GM18502 (cell line): ENCODE measurements around the gene MNT.

Experiments used
- ATAC-seq: cut with Tn5 transposase; IDR thresholded peaks from one replicate; pipeline ENCODE4 v1.9.1; 2021; ENCODE audit warnings: mild to moderate bottlenecking; ENCODE audit not compliant: unreplicated experiment, poor library complexity

MNT gene

GRCh38 chr17:2416010-2416734, 15.3 kb upstream of the MNT start:
- ATAC-seq: no peak

DNA sequence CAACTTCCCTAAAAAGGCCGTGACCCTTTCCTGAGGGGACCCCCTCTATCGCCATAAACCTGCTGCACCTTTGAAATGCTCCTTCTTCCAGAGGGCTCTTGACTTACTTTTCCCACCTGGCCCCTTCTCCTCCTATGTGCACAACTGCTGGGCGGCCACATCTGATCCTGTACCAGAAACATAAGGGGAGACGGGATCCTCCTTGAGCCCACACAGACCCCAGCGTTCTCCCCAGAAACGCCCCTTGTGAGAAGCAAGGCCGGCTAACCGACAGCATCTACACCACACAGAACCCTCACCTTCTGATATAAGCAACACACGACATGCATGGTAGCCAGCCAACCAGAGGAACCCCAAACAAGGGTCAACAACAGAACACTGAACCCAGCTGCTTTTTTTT, 14.2 kb upstream of the MNT start:
- no peak for ATAC-seq

DNA sequence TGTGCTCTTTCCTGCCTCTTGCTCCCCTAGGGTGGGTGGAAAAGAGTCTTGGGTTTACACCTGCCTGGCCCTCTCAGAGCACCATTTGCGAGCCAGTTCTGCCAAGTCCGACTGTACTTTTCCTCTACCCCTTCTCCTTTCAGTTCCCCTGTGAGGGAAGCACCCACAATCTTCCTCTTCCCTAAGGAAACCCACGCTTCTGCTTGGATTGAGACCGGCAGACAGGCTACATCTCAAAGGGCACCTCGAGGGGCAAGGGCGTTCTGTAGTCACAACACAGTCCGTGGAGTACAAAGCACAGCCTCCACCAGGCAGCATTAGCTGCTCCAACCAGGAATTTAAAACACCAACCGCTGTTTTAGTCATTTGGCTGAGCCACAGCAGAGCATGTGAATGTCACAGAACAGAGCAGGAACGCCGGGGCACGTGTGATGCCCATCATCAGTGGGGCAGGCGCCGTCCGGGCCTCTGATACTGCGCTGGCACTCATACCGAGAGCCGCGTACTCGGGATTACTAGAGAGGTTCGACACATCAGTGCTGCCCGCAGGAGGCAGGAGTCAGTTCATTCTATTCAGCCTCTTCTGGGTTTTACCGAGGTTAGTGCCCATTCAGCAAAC, 13.7 kb upstream of the MNT start:
- ATAC-seq: no peak

GRCh38 chr17:2412561-2413021, 11.7 kb upstream of the MNT start:
- ATAC-seq: no peak

GRCh38 chr17:2410951-2411350, 10.1 kb upstream of the MNT start:
- ATAC-seq: no peak

GRCh38 chr17:2406903-2407790, 6.3 kb upstream of the MNT start:
- no peak for ATAC-seq

DNA sequence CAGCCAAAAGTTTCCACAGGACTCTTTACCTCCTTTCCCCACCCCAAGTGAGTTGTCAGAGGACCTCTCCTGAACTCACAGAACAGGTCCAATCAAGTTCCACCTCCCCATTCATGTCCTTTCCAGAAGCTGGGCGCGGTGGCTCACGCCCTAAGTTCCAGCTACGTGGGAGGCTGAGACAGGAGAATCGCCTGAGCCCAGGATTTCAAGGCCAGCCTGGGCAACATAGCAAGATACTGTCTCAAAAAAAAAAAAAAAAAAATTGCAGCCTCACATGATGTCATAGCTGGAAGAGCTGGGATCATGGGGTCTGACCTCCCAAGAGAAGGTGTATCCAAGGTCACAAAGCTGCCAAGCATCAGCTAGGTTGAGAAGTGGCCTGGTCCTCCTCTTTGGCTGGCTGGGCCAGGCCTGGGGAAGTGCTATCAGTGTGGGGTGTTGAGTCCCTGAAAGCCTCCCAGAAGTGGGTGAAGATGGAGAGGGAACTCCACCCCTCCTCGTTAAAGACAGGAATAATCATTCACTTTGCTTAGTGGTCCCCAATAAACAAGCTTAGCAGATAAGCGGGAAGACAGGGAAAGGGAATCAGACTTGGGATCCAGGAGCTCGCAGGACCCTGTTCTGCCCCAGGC, 5.5 kb upstream of the MNT start:
- no peak for ATAC-seq

DNA sequence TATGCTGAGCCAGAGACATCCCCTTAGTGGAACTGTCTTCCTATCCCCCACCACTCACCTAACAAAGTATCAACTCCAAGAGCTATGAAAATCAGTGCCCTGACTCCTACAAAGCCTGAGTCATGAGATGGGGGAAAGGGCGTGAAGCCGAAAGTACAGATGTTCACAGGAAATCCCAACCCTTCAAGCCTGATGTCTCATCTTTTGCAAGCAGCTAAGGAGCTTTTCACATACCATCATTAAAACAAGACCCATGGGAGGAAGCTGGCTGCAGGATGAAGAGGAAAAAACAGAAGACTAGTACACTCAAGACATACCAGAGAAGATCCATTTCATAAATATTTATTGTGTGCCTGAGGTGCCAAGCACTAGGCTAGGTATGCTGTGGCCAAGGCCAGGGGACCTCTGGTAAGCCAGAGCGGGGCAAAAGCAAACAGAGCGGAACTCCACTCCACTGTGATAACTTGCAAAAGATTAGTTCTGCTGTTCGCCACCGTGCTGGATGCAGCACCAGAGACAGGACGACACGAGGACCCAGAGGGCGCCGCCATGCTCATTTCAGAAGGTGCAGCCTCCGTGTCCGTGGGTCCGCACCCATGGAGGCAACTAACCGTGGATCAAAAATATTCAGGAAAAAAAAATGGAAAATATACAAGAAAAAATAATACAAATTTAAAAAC, 4.5 kb upstream of the MNT start:
- no peak for ATAC-seq

DNA sequence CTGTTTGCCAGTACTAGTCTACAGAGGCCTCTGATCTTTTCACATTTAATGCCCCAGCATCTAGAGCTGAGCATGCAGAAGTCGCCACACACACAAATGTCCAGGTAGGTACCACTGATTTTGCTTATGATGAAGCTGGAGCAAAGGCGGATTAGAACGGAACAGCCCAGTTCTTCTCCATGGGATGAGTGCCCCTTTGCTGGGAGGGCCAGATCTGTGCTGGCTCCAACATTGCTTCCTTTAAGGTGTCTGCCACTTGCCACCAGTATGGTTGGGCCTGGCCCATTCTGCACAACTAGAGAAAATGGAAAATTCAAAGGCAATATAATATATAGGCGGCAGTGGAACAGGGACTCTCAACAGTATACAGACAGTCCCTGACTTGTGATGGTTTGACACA, 2.2 kb upstream of the MNT start:
- no peak for ATAC-seq

DNA sequence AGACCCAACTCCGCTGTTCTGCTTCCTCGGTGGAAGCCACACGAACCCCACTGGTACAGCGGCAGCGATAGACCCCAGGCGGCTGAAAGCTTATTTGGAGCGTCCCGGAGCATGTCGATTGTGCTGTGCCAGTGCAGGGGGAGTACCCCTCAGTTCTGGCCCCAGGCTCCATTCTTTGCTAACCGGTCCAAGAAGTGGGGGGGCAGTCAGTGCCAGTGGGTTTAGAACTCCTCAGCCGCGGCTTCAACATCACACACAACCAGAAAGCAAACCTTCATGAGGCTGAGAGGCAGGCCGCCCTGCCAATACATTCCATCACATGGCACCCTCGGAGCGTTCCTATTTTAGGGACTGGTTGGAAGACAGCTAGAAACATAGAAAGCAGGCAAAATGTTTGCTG, 1.7 kb upstream of the MNT start:
- ATAC-seq: no peak

GRCh38 chr17:2401426-2402221, 764 bp upstream of the MNT start:
- ATAC-seq: peak; percentile 51

GRCh38 chr17:2400474-2400866, 390 bp downstream of the MNT start:
- no peak for ATAC-seq

DNA sequence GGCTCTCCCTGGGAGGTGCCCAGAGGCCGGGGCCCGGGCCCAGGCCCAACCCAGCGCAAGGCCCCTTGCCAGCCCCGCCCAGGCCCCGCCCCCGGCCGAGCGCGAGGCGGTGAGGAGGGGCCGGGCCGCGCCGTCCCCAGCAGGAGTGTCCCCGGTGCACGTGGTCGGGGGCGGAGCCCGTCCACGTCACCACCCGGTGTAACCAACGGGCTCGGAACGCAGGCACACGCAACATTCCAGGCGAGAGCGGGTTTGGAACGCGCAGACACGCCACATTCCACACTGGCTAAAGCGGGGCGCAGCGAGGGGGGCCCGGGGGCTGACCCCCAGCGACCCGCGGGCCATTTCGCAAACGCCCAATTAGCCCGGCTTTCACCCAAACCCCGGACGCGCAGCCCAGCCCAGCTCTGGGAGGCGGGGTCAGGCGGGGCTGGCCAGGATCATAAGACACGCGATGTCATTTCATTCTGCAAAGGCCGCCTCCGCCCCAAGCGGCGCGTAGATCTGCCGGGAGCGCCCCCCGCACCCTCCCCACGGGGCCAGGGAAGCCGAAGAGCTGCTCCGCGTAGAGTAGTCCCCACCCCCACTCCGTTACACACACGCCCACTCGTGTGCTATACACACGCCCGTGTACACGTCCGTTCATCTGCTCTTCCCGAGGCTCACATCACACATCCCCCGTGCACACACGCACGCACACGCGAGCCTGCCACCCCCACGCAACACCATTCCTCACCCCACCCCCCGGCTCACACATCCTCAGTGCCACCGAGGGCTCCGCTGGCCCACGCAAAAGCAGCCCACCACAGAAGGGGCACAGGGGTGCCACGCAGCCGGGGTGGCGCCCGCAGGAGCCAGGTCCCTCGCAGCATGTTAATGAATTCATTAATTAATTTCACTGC, 1.0 kb downstream of the MNT start:
- peak; percentile 38 for ATAC-seq

DNA sequence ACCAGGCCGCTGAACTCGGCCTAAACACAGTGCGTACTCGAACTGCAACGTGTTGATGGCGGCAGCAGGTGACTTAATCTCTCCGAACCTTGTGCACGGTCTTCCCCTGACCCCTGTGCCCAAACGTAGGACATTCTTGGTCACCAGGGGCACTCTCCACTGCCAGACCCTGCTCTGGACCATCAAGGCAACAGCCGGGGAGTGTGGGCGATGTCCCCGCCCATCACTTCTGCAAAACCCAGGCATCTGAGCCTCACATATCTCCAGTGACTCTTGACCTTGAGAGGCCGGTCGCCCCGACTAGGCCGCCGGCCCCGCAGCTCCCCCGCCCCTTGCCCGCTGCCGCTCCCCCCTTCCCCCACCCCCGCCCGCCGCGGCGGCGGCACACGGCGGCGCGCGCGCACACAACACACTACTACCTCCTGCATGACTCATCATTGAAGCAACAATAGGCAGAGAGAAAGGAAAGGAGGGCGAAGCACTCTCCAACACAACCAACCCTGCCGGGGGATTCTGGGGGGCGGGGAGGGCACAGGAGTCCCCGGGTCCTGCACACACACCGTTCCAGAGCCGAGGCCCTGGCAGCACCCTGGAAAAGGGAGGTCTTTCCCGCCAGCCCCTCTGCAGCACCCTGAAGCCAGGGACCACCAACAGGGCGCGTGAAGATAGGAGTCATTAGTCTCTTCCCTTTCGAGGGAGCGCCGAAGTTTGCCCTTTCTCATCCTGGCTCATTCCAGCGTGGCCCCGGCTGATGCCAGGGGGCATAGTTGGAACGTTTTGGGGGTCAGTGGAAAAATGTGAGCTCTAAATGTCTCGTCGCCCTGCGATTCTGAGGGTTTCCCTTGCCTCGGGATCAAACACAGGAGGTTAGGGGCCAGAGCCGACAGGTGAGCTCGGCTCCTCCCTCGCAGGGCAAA, 1.9 kb downstream of the MNT start:
- ATAC-seq: no peak

GRCh38 chr17:2398182-2398581, 2.7 kb downstream of the MNT start:
- ATAC-seq: no peak

- no peak for ATAC-seq
These were observed 3.4 kb downstream of the MNT start for GRCh38 chr17:2397247-2398171.
